ENCODE results near the gene GLIPR1L2. TPM values are rescaled to one million over a fixed set of nuclear protein-coding genes. Genes with fewer than 3 reads are reported as not detected.

The GLIPR1L2 gene
- total and polyA plus RNA-seq, 4 donors = 0.22 to 3.7 (median 0.82) TPM

DNA sequence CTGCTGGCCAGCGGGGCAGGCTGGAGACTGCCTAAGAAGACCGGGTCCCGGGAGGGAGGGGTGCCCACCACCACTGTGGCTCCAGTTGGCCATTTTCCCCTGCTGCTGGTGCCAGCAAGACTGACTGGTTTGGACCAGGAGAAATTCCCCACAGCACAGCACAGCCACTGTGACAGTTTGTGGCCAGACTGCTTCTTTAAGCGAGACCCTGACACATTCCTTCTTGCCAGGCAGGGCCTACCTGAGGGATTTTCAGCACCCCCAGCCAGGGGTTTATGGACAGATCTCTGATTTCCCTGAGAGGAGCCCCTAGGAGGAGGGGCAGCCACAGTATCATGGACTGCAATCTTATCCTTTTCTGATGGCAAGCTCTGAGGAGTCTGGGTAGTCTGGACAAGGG is 40.9 kb upstream of the GLIPR1L2 start:
- Histone ChIP-seq H3K9me3 (ENCODE audit: control insufficient read depth in 4 of 4, insufficient read depth in 3 of 4, low read length in 3 of 4) (no peaks in the 10 kb centered on the region), H3K4me1 (ENCODE audit: control insufficient read depth in 5 of 5, insufficient read depth in 5 of 5, low read length in 5 of 5) (no peaks in the 10 kb centered on the region), H3K9ac (ENCODE audit: insufficient read depth in 1 of 2, low read length in 2 of 2) (no peak overlapping the region), H3K27me3 (ENCODE audit: control insufficient read depth in 3 of 3, insufficient read depth in 3 of 3, low read length in 2 of 3) (no peaks in the 10 kb centered on the region), H3K27ac (ENCODE audit: low read depth in 1 of 2, low read length in 1 of 2) (no peak overlapping the region), H3K36me3 (ENCODE audit: control insufficient read depth in 4 of 4, insufficient read depth in 4 of 4, low read length in 4 of 4) (no peaks in the 10 kb centered on the region), H3K4me3 (no peak overlapping the region)
- DNase-seq (no peak), ATAC-seq (ENCODE audit: insufficient read depth, low FRiP score) (no peak)
- TF ChIP-seq, protein P1, sequence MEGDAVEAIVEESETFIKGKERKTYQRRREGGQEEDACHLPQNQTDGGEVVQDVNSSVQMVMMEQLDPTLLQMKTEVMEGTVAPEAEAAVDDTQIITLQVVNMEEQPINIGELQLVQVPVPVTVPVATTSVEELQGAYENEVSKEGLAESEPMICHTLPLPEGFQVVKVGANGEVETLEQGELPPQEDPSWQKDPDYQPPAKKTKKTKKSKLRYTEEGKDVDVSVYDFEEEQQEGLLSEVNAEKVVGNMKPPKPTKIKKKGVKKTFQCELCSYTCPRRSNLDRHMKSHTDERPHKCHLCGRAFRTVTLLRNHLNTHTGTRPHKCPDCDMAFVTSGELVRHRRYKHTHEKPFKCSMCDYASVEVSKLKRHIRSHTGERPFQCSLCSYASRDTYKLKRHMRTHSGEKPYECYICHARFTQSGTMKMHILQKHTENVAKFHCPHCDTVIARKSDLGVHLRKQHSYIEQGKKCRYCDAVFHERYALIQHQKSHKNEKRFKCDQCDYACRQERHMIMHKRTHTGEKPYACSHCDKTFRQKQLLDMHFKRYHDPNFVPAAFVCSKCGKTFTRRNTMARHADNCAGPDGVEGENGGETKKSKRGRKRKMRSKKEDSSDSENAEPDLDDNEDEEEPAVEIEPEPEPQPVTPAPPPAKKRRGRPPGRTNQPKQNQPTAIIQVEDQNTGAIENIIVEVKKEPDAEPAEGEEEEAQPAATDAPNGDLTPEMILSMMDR (IDR thresholded peaks at IDR 0.05; ENCODE audit: control extremely low read depth, extremely low read depth) = no peak
- whole genome bisulfite sequencing, 2 donors = 93% methylated on average over 4 of the region's 4 CpGs

GRCh38 chr12:75350413-75350812 is 40.5 kb upstream of the GLIPR1L2 start:
- TF ChIP-seq, protein P1 (IDR thresholded peaks at IDR 0.05; ENCODE audit: control extremely low read depth, extremely low read depth) = no peak
- no peak overlapping the region for H3K4me3 ChIP-seq
- no peak for DNase-seq
- H3K4me1 ChIP-seq (ENCODE audit: control insufficient read depth in 5 of 5, insufficient read depth in 5 of 5, low read length in 5 of 5) = no peaks in the 10 kb centered on the region
- H3K9me3 ChIP-seq (ENCODE audit: control insufficient read depth in 4 of 4, insufficient read depth in 3 of 4, low read length in 3 of 4) = no peaks in the 10 kb centered on the region
- H3K27ac ChIP-seq (ENCODE audit: low read depth in 1 of 2, low read length in 1 of 2) = no peak overlapping the region
- 86 to 92% methylated on average over 2 of the region's 2 CpGs for WGBS, 2 donors
- H3K9ac ChIP-seq (ENCODE audit: insufficient read depth in 1 of 2, low read length in 2 of 2) = no peak overlapping the region
- no peaks in the 10 kb centered on the region for H3K36me3 ChIP-seq (ENCODE audit: control insufficient read depth in 4 of 4, insufficient read depth in 4 of 4, low read length in 4 of 4)
- H3K27me3 ChIP-seq (ENCODE audit: control insufficient read depth in 3 of 3, insufficient read depth in 3 of 3, low read length in 2 of 3) = no peaks in the 10 kb centered on the region
- no peak for ATAC-seq (ENCODE audit: insufficient read depth, low FRiP score)

DNA sequence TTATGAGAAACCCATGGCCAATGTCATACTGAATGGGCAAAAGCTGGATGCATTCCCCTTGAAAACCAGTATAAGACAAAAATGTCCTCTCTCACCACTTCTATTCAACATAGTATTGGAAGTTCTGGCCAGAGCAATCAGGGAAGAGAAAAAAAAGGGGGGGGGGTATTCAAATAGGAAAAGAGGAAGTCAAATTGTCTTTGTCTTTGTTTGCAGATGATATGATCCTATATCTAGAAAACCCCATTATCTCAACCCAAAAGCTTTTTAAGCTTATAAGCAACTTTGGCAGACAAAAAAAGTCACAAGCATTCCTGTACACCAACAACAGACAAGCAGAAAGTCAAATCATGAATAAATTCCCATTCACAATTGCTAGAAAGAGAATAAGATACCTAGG is 36.9 kb upstream of the GLIPR1L2 start:
- TF ChIP-seq, protein P1 (IDR thresholded peaks at IDR 0.05; ENCODE audit: control extremely low read depth, extremely low read depth) = no peak
- Histone ChIP-seq H3K36me3 (ENCODE audit: control insufficient read depth in 4 of 4, insufficient read depth in 4 of 4, low read length in 4 of 4) (no peaks in the 10 kb centered on the region), H3K4me1 (ENCODE audit: control insufficient read depth in 5 of 5, insufficient read depth in 5 of 5, low read length in 5 of 5) (no peaks in the 10 kb centered on the region), H3K27me3 (ENCODE audit: control insufficient read depth in 3 of 3, insufficient read depth in 3 of 3, low read length in 2 of 3) (no peaks in the 10 kb centered on the region), H3K27ac (ENCODE audit: low read depth in 1 of 2, low read length in 1 of 2) (no peak overlapping the region), H3K9ac (ENCODE audit: insufficient read depth in 1 of 2, low read length in 2 of 2) (no peak overlapping the region), H3K4me3 (no peak overlapping the region), H3K9me3 (ENCODE audit: control insufficient read depth in 4 of 4, insufficient read depth in 3 of 4, low read length in 3 of 4) (peaks cover 0 to 1% (median 0%) of the 10 kb centered on the region in 4 donors)
- ATAC-seq (ENCODE audit: insufficient read depth, low FRiP score) (no peak), DNase-seq (no peak)

GRCh38 chr12:75360920-75361319 is 30.0 kb upstream of the GLIPR1L2 start:
- Histone ChIP-seq H3K27ac (ENCODE audit: low read depth in 1 of 2, low read length in 1 of 2) (no peak overlapping the region), H3K36me3 (ENCODE audit: control insufficient read depth in 4 of 4, insufficient read depth in 4 of 4, low read length in 4 of 4) (no peaks in the 10 kb centered on the region), H3K27me3 (ENCODE audit: control insufficient read depth in 3 of 3, insufficient read depth in 3 of 3, low read length in 2 of 3) (no peaks in the 10 kb centered on the region), H3K4me3 (no peak overlapping the region), H3K4me1 (ENCODE audit: control insufficient read depth in 5 of 5, insufficient read depth in 5 of 5, low read length in 5 of 5) (no peaks in the 10 kb centered on the region), H3K9ac (ENCODE audit: insufficient read depth in 1 of 2, low read length in 2 of 2) (no peak overlapping the region), H3K9me3 (ENCODE audit: control insufficient read depth in 4 of 4, insufficient read depth in 3 of 4, low read length in 3 of 4) (no peaks in the 10 kb centered on the region)
- DNase-seq (no peak), ATAC-seq (ENCODE audit: insufficient read depth, low FRiP score) (no peak)
- TF ChIP-seq, protein P1 (IDR thresholded peaks at IDR 0.05; ENCODE audit: control extremely low read depth, extremely low read depth) = no peak
